TTC549 (cell line): Measurements from ENCODE around the gene TMEM138.

ENCODE experiments used
- FAIRE-seq: peaks from 2 replicates; lab custom pipeline; 2012; peaks lifted over from hg19 to GRCh38; lab: Jason Lieb, UNC

The TMEM138 gene

DNA sequence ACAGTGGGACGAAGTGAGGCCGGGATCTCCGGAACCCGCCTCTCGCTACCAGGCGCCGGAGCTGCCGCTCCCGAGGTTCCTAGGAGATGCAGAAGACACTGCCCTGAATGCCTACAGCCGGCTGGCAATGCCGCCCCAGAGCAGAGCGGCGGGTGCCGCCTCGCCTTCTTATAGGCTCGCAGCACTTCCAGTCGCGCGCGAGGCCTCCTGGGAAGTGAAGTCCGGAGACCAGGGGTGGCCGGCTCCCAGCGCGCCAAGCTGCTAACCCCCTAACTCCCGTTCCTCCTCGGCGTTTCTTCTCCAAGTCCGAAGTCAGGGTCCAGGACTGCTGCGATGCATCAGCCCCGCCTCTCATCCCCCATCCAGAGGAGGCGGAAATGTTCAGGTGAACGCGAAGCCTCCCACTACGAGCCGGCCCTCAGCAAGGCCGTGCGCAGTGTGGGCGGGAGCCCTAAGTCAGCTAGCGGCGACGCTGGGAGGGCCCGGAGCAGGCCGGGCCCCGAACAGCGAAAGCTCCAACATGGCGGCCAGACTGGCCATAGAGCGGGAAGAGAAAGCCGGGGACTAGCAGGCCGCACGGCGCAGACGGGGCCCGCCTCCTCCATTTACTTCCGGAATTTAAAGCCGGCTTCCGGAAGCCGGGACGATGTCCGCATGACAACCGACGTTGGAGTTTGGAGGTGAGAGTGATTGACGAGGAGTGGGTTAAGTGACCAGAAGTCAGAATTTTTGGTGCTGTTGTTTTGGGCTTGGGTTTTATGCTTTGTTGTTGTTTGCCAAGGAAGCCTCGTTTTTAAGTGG, at the start of gene TMEM138, which contains the start of gene CYB561A3:
Gene TMEM138, plus strand, starts transcription at position 634 of the 801 bp plus-strand sequence. CDS start 2,017 bp downstream, outside the sequence.
Gene CYB561A3, minus strand, starts transcription at position 142 of the 801 bp plus-strand sequence. CDS start 5,169 bp downstream, outside the sequence.
- FAIRE-seq = no peak

DNA sequence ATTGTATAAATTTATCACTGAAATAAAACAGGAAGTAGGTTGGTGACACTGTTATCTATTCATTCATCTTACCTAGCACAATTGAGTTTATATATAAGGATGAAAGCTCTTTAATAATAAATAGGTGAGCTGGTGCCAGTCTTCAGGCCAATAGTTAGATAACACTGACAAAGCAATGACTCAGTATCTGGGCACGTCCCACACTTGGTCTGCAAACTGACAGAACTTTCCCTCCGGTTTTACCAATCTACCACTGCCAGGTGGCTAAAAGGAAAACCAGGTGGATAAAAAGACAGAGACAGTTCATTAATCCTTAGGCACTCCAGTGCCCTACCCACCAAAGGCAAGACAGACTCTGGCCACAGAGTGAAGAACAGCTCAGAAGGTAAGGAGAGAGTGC, 46.9 kb upstream of the TMEM138 start:
- no peak for FAIRE-seq

DNA sequence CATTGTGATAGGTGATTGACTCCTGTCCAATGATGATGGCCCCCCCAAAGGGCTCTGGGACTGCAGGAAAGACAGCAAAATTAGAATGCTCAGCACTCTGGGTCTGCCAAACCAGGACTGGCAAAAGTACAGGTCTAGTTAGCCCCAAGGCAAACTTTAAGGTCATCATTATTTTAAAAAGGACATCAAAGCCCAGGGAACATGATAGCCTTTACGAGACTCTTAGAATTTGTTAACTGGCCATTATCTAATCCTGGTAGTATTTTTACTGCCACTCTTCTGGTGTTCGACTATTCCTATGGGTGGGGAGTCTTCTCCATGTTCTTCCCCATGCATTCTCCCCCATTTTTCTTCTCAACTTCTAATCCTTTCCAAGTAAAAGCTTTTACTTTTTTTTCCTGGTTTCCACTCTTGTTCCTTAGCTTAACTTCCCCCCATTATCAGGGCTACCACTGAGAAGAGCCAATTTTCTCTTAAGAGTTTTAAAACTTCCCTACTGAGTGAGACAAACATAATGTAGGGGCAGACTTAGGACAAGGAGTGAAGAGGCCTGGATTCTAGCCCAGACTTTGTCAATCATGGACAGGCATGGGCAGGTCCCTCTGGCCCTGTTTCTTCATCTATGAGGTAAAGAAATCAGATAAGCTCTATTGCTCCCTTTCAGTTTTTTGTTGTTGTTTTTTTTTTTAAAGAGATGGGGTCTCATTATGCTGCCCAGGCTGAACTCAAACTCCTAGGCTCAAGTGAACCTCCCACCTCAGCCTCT, 36.3 kb upstream of the TMEM138 start:
- FAIRE-seq = no peak

DNA sequence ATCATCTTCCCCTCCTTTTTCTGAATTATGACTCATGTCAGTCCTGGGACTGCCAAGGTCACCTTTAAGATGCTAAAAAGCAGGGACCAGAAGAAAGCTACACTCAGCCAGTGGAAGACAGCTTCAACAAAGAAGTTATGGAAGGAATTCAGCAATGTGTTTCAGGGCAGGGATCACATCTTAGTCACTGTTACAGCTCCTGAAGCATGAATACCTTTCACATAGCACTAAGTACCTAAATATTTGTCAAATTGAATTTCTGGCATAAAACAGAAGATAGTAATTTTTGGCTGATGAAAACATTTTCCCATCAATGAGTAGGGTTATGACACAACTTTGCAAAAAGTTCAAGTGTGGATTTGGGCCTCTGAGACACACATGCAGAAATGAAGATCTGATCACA, 34.5 kb upstream of the TMEM138 start:
- FAIRE-seq = no peak

DNA sequence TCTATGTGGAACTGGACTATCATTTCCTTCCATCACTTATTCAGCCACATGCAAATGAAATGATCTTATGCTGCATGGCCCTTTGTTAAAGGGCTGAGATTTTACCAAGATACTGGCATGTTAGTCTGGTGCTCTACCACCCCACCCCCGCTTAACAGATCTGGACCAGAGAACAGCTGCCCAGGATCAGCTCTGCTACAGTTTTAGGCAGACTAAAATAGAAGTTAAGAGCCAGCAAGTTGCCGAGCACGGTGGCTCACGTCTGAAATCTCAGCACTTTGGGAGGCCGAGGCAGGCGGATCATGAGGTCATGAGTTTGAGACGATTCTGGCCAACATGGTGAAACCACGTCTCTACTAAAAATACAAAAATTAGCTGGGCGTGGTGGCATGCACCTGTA, 33.8 kb upstream of the TMEM138 start:
- FAIRE-seq = no peak

DNA sequence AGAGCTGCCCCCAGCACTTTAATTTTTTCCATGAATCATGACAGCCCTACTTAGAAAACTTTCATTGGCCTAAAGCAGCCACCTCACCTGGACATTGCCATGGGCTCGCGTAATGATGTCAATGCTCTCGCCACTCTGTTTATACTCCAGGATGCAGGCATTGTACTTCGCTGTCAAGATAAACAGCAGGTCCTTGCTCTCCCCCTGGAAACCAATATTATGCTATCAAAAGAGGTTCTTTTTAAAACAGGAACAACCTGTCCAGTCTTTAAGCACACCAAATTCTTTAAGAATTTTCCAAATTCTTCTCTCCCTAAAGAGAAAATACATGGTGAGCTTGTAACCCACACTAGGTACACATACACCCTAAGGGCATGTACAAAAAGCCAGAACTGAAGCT, 32.3 kb upstream of the TMEM138 start:
- FAIRE-seq = no peak

DNA sequence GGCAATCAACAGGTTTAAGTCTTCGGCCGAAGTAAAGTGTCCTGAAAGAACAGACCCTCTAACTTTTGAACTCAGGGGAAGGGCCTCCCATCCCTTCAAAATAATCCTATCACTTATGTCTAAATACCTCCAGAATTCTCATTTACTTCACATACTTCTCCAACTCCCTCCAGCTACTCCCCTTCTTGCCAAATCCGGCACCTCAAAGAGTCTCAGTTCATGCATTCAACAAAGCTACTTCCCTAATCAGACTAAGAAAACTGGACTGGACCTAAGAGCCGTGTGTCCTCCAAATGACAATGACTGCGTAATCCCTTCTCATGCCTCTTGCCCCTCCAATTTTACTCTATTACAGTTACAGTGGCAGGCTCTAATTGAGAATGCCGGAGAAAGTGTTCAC, 30.5 kb upstream of the TMEM138 start:
- FAIRE-seq = no peak

DNA sequence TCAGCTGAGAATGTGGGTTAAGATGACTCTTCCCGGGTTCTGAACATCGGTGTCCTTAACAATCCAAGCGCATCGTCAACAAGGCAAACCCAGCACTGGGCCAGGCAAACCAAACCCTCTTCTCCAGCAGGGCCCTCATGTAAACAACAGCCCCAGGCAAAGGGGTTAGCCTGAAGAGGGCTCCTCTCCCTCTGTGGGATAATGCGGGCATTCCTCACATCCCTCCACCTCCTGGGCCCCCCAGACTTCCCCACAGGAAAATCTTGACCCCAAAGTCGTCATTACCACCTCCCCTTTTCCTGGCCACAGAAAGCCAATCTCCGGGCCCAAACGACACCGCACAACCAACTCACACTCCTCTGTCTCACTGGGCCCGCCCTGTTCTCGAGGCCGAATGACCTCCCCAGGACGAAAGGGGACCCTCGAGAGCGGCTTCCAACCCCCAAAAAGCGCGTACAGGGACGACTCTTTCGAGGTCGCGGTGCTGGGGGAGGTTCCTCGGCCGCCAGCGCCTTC, 29.8 kb upstream of the TMEM138 start:
- no peak for FAIRE-seq

DNA sequence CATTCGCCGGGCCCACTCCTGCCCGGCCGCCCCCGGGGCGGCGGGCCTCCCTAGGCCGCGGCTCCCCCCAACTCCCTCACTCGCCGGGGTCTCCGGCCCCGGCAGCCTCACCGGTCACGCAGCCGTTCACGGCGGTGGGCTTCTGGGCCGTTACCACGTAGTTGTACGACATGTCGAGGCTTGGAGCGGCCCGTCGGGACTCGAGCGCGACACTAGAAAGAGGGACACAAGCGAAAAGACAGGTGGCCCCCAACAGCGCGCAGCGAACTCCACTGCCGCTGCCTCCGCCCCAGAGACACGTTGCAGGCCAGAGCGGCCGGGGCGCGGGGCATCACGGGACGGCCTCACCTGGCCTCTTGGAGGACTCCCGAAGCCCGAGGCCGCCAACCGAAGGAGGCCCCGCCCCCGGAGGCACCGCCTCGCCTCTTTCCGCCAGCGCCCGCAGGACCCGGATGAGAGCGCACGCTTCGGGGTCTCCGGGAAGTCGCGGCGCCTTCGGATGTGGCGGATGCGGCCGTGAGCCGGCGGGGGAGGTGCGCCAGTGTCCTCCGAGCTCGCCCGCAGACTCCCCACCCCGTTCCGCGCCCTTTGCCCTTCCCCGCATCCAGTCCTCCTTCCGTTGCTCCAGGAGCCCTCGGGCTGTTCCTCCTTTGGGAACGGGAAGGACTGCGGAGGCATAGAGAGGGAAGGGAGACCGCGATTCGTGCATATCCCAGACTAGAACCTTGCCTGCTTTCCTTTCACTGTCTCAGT, 29.2 kb upstream of the TMEM138 start, which contains the start of the genes DDB1 and TKFC:
Gene DDB1, minus strand, starts transcription at position 309 of the 753 bp plus-strand sequence. Its CDS starts 137 bp downstream, at position 172.
Gene TKFC, plus strand, starts transcription at position 432 of the 753 bp plus-strand sequence. CDS start 1,501 bp downstream, outside the sequence.
- no peak for FAIRE-seq

DNA sequence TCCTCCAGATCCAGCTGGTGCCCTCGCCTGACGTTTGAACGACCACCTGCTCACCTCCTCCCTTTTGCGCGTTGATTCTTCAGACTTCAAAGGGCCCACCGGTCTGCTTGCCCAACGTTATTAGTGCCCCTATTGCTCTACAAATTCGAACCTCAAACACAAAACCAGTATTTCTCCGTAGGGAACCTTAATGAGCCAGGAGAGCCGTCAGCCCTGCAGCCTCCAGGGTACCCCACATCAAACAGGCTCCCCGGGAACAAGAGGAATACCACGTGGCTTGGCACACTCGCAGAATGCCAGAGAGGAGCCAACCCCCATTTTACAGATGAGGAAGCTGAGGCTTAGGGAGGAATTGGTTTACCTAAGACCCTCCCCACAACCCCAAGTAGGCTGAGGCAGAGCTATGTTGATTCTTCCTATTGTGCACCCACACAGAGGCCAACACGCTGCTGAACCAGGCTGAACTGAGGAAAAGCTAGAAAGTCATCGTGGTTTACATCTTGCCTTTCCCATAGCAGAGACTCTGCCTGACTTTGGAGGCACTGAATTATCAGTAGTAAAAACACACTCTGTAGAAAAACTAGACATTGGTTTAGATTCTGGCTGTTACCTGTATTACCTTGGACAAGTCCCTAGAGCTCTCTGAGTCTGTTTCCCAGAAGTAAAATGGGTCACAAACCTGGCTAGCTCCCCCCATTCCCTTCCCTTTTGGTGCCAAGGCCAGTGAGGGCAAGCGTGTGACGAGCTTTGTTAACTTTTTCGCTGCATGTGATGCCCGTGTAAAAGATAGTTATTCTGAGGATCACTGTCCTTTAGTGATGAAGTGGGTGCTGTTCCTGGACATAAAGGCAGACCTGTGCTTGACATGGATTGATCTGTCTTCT, 28.4 kb upstream of the TMEM138 start:
- no peak for FAIRE-seq

DNA sequence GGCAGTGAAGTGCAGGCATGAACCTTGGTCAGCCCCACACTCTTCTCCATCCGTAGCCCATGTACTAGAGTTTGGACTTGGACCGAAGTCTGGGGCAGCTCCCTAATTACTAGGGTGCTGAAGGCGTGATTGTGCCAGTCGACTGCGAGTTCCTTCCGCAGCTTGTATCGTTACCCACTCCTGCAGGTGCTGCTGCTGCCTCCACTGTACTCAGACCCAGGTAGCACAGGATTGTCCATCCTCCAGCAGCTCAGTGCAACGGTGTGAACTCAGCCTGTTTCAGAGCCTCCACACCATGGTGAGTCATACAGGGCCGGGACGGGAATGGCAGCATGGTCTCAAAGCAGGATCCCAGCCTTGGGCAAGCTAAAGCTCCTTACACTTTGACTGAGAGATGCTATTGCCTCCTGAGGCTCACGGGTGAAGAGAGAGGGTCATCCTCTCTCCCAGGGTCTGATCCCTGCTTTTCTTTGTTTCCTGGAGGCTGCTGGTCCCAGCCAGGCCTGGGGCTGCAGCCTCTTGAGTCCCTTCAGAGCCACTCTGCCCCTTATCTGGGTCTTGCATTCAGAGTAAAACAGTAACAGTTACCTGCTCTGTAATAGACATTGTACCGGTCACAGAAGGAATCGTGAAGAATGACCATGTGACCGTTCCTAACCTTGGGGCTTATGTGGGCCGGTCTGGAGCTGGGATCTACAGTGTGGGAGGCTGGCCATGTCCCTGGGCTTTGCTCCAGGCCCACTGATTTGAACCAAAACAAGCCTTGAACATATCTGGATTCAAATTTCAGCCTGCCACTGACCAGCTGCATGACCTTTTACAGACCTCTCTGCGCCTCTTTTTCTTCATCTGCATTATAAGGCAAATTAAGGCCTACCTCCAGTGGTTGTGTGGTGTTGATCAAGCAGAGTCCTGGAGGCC, 27.5 kb upstream of the TMEM138 start:
- no peak for FAIRE-seq

DNA sequence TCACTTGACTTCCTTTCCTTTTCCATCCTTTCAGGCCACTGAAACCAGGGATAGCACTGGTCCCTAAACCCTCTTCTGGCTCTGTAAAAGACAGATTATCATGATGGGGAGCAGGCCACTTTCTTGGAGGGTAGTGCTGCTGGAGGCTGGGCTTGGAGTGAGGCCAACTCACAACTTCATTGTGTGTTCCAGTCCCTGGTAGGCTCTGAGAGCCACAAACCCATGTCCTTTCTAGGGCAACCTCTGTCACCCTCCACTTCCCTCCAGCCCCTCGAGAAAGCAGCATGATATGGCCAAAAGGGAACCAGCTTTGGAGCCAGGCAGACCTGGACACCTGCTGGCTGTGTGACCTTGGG, 26.8 kb upstream of the TMEM138 start:
- no peak for FAIRE-seq

DNA sequence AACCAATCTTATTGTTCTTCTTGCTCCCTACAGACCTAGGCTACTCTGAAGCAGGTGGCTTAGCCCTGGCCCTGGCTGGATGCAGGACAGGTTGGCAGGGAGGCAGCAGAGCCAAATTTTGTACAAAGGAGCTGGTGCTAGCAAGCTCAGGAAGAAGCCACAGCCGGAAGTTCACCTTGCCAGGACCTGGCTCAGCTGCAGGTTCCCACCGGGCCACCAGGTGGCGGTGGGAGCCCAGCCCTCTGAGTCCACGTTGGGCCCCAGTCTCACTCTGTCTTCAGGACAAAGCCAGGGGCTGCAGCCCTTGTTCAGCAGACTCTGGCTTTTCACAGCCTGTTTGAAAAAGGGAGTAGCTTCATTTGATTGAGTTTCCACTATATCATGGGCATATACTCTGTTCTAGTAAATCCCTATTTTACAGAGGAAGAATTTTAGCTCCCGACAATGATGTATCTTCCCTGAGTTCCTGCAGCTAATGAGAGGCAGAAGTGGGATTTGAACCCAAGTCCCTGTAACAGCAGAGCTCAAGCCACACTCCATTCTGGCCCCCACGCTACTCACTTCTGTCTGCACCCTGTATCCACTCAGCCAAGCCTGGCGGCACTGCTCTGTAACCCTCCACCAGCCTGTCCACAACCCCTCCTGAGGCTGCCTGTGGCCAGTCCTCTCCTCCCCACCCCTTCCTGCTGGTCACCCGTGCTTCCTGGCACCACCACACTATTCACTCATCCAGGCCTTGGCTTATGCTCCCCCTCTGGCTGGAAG, 25.8 kb upstream of the TMEM138 start:
- no peak for FAIRE-seq

DNA sequence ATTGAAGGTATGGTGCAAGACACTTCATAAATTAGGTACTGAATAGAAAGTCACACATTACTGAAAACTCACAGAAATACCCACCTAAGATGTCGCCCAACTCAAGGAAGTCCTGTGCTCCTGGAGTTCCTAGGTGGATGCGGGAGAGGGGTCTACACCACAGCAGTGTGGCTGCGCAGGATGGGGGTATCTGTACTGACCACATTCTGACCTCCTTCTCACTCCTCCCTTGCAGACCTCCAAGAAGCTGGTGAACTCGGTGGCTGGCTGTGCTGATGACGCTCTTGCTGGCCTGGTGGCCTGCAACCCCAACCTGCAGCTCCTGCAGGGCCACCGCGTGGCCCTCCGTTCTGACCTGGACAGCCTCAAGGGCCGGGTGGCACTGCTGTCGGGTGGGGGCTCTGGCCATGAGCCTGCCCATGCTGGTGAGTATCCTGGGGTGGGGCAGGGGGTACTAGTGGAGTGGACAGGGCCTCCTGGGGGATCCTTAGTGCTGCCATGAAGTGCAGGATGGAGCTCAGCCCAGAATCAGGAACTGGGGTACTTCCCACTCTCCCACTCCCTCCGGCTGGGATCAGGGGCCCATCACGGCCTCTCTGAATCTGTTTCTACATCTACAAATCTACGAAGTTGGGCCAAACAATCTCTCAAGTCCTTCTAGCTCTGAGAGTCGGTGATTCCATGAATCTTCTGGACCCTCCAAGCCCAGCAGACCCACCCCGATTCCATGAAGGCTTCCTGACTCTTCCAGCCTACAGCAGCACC, 24.3 kb upstream of the TMEM138 start:
- no peak for FAIRE-seq

DNA sequence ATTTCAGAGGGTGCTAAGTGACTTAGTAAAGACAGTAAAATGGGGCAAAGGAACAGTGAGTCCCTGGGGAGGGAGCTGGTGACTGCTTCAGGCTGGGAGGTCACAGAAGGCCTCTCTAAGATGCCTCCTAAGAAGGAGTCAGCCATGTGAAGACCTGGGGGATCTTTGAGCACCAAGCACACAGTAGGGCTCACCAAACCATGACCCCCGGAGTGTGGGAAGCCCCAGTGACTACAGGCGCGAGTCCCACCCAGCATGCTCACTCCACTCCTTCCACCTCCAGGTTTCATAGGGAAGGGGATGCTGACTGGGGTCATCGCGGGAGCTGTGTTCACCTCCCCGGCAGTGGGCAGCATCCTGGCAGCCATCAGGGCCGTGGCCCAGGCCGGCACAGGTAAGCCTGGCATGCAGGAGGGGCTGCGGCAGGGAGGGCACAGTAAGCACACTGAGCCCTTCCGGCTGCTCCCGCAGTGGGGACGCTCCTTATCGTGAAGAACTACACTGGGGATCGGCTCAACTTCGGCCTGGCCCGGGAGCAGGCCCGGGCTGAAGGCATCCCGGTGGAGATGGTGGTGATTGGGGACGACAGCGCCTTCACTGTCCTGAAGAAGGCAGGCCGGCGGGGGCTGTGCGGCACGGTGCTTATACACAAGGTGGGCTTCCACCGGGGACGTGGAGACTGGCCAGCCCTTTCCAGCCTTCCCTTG, 23.2 kb upstream of the TMEM138 start:
- FAIRE-seq = no peak

DNA sequence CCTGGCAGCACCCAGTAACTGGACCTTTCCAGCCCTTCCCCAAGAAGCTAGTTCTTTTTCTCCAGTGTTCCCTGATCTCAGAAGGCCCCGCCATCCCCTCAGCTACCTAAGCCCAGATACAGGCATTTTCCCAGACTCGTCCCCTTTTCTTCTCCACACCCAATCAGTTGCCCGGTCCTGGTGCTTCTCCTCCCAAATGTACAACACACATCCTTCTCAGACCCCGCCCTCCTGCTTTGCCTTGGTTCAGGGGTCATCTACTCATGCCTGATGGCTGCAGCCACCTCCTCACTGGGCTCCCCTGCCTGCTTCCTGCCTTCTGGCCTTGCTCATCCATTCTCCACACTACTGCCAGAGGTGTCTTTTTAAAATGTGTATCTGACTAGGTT, 22.7 kb upstream of the TMEM138 start:
- no peak for FAIRE-seq

DNA sequence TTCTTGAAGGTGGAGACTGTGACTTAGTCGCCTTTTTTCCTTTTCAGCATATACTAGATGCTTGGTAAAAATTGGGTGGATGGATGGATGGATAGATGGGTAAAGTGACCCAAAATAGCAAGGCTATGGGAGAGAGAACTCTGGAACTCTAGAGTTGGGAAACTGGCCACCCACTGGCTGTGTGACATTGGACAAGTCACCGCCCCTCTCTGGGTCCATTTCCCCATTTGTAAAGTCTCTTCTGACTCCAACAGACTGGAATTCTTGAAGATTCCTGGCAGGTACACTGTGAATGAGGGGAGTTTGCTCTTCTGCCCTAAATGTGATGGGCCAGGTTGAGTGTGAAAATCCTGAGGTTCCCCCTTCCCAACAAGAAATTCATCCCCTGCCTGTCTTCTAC, 21.2 kb upstream of the TMEM138 start:
- FAIRE-seq = no peak

DNA sequence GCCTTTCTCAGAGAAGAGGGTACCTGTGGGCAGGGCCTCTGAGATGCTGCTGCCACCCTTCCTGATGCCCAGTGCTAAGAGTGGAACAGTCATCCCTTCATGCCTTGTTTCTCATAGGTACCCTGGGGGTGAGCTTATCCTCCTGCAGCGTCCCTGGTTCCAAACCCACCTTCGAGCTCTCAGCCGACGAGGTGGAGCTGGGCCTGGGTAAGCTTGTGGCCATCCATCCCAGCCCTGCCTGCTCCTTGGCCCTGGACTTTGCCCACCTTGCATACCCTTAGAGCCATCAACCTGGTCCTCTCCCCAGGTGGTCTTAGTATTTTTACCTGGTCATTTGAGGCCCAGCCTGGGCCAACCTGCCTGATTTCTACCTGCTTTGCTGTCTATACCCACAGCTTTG, 20.5 kb upstream of the TMEM138 start:
- FAIRE-seq = no peak
